GM04504 (cell line): ENCODE measurements around the gene NECTIN4.
"Not testable (repeated sequence)": the region's sequence is repeated elsewhere in the genome, so short reads cannot be mapped to it uniquely, and the experiment has no call there.

ENCODE experiments used
- DNase-seq: peaks from one replicate; pipeline ENCODE4 v3.0.0-alpha.2; 2012; ENCODE audit warnings: low read depth

The NECTIN4 gene

GRCh38 chr1:161082483-161082882 lies 6.9 kb downstream of the NECTIN4 start:
- no peak for DNase-seq

GRCh38 chr1:161081519-161081918 lies 7.8 kb downstream of the NECTIN4 start:
- no peak for DNase-seq

GRCh38 chr1:161080441-161081405 lies 8.6 kb downstream of the NECTIN4 start:
- no peak for DNase-seq

GRCh38 chr1:161079436-161080110 lies 9.8 kb downstream of the NECTIN4 start:
- DNase-seq, result no peak

- no peak for DNase-seq
Measured at GRCh38 chr1:161077426-161077825, 11.9 kb downstream of the NECTIN4 start.

GRCh38 chr1:161076410-161076809 lies 12.9 kb downstream of the NECTIN4 start:
- no peak for DNase-seq

- DNase-seq, result no peak
Measured at GRCh38 chr1:161074676-161075368, 14.5 kb downstream of the NECTIN4 start.

GRCh38 chr1:161073474-161074121 lies 15.8 kb downstream of the NECTIN4 start:
- DNase-seq, result no peak

DNA sequence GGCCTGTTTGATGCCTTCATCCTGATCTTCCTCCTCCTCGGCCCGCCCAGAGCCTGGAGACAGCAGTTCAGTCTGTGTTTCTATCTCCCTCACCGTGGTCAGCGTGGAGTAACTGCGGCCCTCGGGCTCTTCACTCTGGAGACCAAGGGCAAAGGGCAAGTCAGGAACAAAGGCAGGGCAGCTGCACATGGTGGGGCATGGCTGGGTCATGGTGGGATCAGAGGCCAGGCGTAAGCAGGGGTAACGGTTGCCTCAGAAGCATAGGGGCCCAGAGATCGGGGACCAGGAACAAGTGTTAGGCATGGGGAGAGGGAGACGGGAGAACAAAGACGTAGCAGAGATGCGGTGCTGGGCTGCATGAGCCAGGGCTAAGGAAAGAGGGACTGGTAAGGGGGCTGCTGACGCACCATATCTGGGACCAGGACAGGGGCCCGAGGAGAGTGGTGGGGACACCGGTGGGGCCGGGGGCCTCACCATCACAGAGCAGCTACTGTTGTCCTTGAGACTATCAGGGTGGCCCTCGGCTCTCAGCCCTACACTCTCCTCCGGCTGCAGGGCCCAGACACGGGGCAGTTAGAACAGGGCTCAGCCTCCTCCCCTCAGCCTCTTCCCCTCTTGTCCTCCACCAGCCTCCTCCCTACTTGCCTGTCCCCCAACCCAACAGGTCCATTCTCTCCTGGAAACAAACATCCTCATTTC lies 16.5 kb downstream of the NECTIN4 start:
- no peak for DNase-seq

DNA sequence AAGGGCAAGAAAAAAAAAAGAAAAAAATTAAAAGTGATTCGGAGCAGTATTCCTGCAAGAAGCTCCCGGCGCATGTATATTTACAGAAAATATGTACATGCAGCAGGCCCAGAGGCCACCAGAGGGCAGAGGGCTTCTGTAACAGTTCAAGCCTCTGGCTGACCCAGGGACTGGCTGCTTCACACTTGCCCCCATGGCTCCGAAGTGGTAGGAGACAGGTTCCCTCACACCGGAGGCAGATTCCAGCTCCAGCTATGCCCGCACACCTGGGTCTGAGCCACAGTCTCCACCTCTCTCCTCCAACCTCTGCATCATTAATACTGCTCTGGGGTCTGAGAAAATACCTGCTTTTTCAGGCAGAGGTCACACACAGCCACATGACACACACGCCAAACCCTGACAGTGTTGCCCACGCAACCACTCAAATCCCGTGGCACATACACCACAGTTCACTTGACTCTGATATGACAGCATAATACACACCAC lies 17.4 kb downstream of the NECTIN4 start:
- no peak for DNase-seq

- DNase-seq, result no peak
Measured at GRCh38 chr1:161070761-161071160, 18.6 kb downstream of the NECTIN4 start.

DNA sequence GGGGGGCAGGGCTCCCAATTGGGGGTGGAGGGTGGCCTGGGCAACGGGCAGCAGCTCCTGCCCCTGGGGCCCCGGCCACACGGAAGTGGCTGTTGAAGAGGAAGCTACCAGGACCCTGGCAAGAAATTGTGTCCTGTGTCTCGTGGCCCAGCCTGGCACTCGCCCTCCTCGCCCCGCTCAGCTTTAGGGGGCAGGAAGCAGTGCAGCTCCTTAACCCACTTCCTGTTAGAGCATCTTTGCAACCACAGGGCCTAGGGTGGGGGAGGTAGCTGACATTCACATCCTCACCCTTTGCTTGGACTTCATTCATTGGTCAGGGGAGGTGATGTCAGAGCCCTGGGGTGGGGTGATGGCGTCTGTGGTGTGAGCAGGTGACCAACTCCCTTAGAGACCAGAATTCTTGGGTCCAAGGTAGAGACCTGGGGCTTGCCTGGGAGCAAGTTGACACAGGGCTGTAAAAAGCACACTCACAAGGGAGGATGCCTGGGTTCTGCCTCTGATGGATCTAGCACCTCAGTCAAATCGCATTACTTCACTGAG lies 19.6 kb downstream of the NECTIN4 start, which contains the start of gene ARHGAP30:
Gene ARHGAP30 (minus strand): TSS at position 161 of the 540 bp plus-strand sequence. CDS start 267 bp downstream, outside the sequence.
- no peak for DNase-seq

DNA sequence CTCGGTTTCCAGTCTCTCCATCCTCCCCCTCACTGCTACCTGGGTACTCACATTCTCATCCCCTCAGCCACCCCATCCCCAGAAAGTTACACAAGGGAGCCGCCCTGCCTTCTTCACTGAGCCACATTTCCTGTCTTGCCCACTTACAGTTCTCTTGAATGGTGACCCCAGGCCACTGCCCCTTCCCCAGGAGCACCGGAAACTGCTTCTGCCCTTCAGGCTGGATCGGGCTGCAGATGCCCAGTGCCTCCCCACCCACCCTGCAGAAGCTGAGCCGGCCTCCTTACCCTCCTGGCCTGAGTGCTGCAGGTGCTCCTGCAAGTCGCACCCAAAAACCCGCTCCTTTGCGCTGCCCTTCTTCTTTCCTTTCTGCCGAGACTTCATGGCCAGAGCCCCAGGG lies 20.1 kb downstream of the NECTIN4 start:
- no peak for DNase-seq

GRCh38 chr1:161068306-161069234 lies 20.8 kb downstream of the NECTIN4 start:
- DNase-seq, result no peak

DNA sequence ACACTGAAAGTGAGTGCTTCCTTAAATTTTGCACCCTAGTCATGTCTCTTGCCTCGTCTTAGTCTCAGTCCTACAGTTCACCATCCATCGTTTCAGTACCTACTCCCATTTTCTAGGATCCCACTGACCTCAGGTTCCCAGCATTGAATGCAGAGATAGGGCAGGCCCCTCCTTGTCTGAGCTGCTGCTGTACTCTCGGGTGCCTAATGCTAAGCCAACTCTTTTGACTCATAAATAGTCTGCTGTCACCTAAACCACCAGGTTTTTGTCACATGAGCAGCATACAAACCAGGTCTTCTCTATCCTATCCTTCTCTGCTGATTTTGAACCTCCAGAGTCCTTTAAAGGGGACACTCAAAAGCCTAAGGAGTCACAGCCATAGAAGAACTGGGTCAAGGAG lies 22.7 kb downstream of the NECTIN4 start:
- DNase-seq, result no peak

- not testable (repeated sequence) for DNase-seq
Measured at GRCh38 chr1:161065681-161066080, 23.7 kb downstream of the NECTIN4 start.

GRCh38 chr1:161063936-161064335 lies 25.4 kb downstream of the NECTIN4 start:
- DNase-seq, result not testable (repeated sequence)

- DNase-seq, result no peak
Measured at GRCh38 chr1:161061419-161061818, 27.9 kb downstream of the NECTIN4 start.

DNA sequence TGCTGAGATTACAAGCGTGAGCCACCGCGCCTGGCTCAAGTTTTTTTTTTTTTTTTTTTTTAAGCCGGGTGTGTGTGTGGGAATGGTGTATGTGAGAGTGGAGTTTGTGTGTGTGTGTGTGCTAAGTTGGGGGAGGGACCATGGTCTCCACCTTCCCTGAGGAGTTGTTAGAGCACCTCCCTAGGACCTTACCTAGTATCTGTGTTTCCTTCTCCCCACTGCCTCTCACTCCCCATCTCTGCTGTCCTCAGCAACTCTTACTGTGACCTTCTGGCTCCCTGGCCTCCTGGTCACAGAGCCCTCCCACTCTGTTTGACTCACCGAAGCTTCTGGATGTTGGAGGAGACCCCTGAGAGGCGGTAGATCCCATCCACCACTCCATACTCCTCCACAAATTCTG lies 30.1 kb downstream of the NECTIN4 start:
- DNase-seq, result no peak

DNA sequence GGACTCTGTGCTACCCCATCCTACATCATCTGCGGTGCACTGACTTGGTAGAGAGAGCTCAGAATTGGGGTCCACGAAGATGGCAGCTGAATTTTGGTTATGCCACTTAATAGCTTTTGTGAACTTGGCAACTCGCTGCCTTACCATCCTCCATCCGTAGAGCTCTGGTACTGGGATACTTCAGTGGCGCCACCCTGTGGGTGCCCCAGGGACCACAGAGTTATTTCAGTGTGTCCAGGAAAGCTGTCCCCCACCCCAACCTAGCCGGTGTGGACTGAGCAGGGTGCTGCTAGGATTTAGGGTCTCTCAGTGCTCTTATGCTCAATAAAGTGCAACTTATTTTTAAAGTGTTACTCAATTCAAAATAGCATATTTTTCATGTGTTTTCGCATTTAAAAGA lies 34.6 kb downstream of the NECTIN4 start:
- no peak for DNase-seq
